ENCODE measurements around the gene RFT1. TPM values are rescaled to one million over a fixed set of nuclear protein-coding genes. Genes with fewer than 3 reads are reported as not detected.

Gene RFT1
- total RNA-seq, 4 donors from 2014 or later = 12.0 to 18.6 (median 14.6) TPM

GRCh38 chr3:53144862-53145712 is 14.9 kb upstream of the RFT1 start:
- no peak for DNase-seq (ENCODE audit: low spot score in 2 of 2)
- 65 to 71% methylated on average over 8 to 11 of the region's 11 CpGs for WGBS, 2 donors
- H3K27ac ChIP-seq = no peak overlapping the region

GRCh38 chr3:53144446-53144845 is 14.2 kb upstream of the RFT1 start:
- no peaks in the 10 kb centered on the region for H3K36me3 ChIP-seq
- no peaks in the 10 kb centered on the region for H3K27me3 ChIP-seq
- no peak for TF ChIP-seq CTCF (IDR thresholded peaks at IDR 0.05)
- TF ChIP-seq POLR2A (IDR thresholded peaks at IDR 0.05) = no peak
- TF ChIP-seq EP300 (IDR thresholded peaks at IDR 0.05) = no peak
- no peak overlapping the region for H3K4me3 ChIP-seq
- no peaks in the 10 kb centered on the region for H3K9me3 ChIP-seq
- H3K4me1 ChIP-seq = peaks cover 0 to 9% (median 0%) of the 10 kb centered on the region in 4 donors
- WGBS, 2 donors = 87 to 93% methylated on average over 4 of the region's 4 CpGs
- no peak for DNase-seq (ENCODE audit: low spot score in 2 of 2)
- no peak overlapping the region for H3K27ac ChIP-seq

More at GRCh38 chr3:53144862-53145712, 14.9 kb upstream of the RFT1 start:
- no peaks in the 10 kb centered on the region for H3K27me3 ChIP-seq
- H3K4me3 ChIP-seq = no peak overlapping the region
- no peaks in the 10 kb centered on the region for H3K36me3 ChIP-seq
- no peaks in the 10 kb centered on the region for H3K9me3 ChIP-seq
- H3K4me1 ChIP-seq = peaks cover 0 to 3% (median 0%) of the 10 kb centered on the region in 4 donors
- TF ChIP-seq CTCF (IDR thresholded peaks at IDR 0.05) (no peak), POLR2A (IDR thresholded peaks at IDR 0.05) (no peak), EP300 (IDR thresholded peaks at IDR 0.05) (no peak)

GRCh38 chr3:53142986-53143385 is 12.8 kb upstream of the RFT1 start:
- Histone ChIP-seq H3K36me3 (no peaks in the 10 kb centered on the region), H3K4me1 (peaks cover 0 to 12% (median 0%) of the 10 kb centered on the region in 4 donors), H3K27me3 (no peaks in the 10 kb centered on the region), H3K27ac (no peak overlapping the region), H3K4me3 (no peak overlapping the region), H3K9me3 (no peaks in the 10 kb centered on the region)
- DNase-seq (ENCODE audit: low spot score in 2 of 2) = no peak
- no peak for TF ChIP-seq EP300 (IDR thresholded peaks at IDR 0.05)
- no peak for TF ChIP-seq CTCF (IDR thresholded peaks at IDR 0.05)
- TF ChIP-seq POLR2A (IDR thresholded peaks at IDR 0.05) = no peak
- 67 to 72% methylated on average over 3 of the region's 3 CpGs for WGBS, 2 donors

- TF ChIP-seq EP300 (IDR thresholded peaks at IDR 0.05) = no peak
- no peak for TF ChIP-seq POLR2A (IDR thresholded peaks at IDR 0.05)
- TF ChIP-seq CTCF (IDR thresholded peaks at IDR 0.05) = no peak
- Histone ChIP-seq H3K27me3 (no peaks in the 10 kb centered on the region), H3K4me1 (peaks cover 0 to 12% (median 0%) of the 10 kb centered on the region in 4 donors), H3K4me3 (no peak overlapping the region), H3K27ac (no peak overlapping the region), H3K9me3 (no peaks in the 10 kb centered on the region), H3K36me3 (no peaks in the 10 kb centered on the region)
- WGBS, 2 donors = 79 to 82% methylated on average over 6 of the region's 6 CpGs
- no peak for DNase-seq (ENCODE audit: low spot score in 2 of 2)
These were observed 10.9 kb upstream of the RFT1 start for GRCh38 chr3:53140847-53141845.
